Measurements from ENCODE around the gene SLC25A12. TPM values are rescaled to one million over a fixed set of nuclear protein-coding genes. Genes with fewer than 3 reads are reported as not detected.

SLC25A12 gene
- total RNA-seq, 4 donors from 2014 or later, result 37.3 to 61.4 (median 46.3) TPM

DNA sequence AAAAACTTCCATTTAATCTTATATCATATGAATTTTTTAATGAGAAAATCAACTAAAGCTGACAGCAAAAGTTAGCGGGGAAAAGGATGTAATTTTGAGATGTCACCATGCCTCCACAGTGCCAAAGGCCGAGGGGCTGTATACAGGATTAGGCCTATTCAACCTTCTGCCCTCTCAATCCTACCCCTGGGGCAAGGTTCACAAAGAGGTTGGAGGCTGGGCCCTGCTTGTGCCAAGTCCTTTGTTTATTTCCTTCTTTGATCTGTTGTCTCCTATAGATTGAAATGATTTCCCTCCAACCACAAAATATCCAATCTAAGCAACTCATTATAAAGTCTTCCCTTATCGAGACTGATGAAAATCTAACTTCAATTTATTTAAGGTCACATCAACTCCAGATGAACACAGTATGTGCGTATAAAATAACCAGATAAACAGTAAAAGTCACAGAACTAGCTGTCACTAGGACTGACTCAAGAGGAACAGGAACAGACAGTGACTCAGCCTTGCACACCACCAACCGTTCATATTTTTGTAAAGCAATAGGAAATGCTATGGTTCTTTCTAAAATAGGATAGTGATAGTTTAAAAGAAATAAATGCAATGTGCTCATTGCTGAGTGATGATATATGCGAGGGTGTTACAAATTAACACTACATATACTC lies 95.8 kb downstream of the SLC25A12 start:
- TF ChIP-seq, protein P1, sequence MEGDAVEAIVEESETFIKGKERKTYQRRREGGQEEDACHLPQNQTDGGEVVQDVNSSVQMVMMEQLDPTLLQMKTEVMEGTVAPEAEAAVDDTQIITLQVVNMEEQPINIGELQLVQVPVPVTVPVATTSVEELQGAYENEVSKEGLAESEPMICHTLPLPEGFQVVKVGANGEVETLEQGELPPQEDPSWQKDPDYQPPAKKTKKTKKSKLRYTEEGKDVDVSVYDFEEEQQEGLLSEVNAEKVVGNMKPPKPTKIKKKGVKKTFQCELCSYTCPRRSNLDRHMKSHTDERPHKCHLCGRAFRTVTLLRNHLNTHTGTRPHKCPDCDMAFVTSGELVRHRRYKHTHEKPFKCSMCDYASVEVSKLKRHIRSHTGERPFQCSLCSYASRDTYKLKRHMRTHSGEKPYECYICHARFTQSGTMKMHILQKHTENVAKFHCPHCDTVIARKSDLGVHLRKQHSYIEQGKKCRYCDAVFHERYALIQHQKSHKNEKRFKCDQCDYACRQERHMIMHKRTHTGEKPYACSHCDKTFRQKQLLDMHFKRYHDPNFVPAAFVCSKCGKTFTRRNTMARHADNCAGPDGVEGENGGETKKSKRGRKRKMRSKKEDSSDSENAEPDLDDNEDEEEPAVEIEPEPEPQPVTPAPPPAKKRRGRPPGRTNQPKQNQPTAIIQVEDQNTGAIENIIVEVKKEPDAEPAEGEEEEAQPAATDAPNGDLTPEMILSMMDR (IDR thresholded peaks at IDR 0.05), result no peak
- TF ChIP-seq POLR2A (IDR thresholded peaks at IDR 0.05), result no peak
- Histone ChIP-seq H3K27ac (no peak overlapping the region), H3K4me1 (peaks cover 0 to 4% of the 10 kb centered on the region in 2 donors), H3K9me3 (no peaks in the 10 kb centered on the region), H3K27me3 (no peaks in the 10 kb centered on the region), H3K4me3 (replicated peaks in 1 of 3) (no peak overlapping the region), H3K36me3 (peaks cover 3 to 4% of the 10 kb centered on the region in 2 donors)
- intact Hi-C loops (cut with DNase I), result no loop called here
- 81 to 86% methylated on average over 6 of the region's 6 CpGs for WGBS, 2 donors
- DNase-seq, result no peak

DNA sequence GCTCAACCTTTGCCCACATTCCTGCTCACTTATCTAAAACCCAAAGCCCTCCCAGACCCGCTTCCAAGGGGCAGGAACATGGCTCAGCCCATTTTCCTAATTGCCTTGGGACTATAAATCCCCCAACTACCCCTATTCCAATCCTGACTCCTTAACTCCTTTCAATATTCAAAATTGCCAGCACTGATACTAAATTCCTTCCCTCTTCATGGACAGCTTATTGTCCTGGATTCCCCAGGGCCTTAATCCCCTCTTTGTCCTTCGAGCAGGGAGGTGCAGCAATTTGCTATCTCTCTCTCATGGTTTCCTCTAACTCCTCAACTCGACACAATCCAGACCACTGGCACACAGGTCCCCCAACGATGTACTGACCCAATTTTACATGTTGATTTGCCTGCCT lies 99.1 kb downstream of the SLC25A12 start:
- H3K4me1 ChIP-seq, result peaks cover 0 to 4% of the 10 kb centered on the region in 2 donors
- no peak for DNase-seq
- peaks cover 6 to 19% of the 10 kb centered on the region in 2 donors for H3K36me3 ChIP-seq
- H3K4me3 ChIP-seq (replicated peaks in 1 of 3), result no peak overlapping the region
- H3K27me3 ChIP-seq, result no peaks in the 10 kb centered on the region
- intact Hi-C loops (cut with DNase I), result no loop called here
- 57 to 59% methylated on average over 4 of the region's 4 CpGs for WGBS, 2 donors
- no peaks in the 10 kb centered on the region for H3K9me3 ChIP-seq
- TF ChIP-seq POLR2A (IDR thresholded peaks at IDR 0.05), result no peak
- TF ChIP-seq, protein P1 (IDR thresholded peaks at IDR 0.05), result no peak
- H3K27ac ChIP-seq, result no peak overlapping the region

DNA sequence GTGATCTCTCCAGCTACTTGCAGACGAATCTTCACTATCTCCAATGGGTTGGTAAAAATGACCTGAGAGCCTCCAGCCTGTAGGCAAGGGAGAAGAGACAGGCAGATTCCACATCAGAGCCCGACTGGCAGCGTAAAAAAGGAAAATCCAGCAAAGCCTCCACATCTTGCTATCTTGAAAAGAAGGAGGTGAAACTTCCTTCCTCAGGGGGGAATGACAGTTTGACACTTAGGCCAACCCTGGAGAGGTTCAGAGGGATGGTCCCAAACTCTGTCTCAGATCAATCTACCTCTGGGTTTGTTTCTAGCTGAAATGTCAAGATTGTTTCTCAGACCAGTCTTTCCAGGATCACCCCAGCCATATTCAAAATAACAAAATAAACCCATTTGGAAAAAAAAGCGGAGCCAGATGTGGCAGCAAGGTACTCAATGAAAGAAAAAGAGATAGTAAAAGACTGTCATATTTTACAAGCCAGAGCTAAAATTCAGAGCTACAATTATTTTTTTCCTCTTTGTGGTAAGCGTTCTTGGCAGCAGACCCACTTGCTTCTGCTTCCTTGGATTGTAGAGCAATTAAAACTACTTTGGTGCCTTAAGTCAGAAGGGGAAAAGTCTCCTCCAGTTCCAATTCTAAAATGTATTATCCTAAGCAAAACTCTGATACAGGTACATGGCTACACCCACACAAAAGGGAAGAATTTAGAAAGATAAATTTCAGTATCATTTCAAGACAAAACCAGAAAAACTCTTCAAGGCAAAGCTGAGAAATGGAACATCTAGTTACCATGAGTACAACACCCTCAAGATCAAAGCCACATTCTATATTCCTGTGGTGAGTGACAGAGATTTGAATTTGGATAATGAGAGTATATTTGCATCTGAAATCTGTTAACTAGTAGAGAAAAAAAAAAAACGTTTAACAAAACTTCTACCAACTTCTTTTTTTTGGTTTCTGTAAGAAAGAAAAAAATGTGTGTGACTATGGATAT lies 100.1 kb downstream of the SLC25A12 start:
- Histone ChIP-seq H3K27ac (no peak overlapping the region), H3K4me1 (peaks cover 0 to 4% of the 10 kb centered on the region in 2 donors), H3K27me3 (no peaks in the 10 kb centered on the region), H3K9me3 (no peaks in the 10 kb centered on the region), H3K36me3 (peaks cover 6 to 15% of the 10 kb centered on the region in 2 donors), H3K4me3 (replicated peaks in 1 of 3) (no peak overlapping the region)
- TF ChIP-seq, protein P1 (IDR thresholded peaks at IDR 0.05), result no peak
- no peak for TF ChIP-seq POLR2A (IDR thresholded peaks at IDR 0.05)
- WGBS, 2 donors, result 76 to 80% methylated on average over 6 of the region's 6 CpGs
- DNase-seq, result no peak
- intact Hi-C loops (cut with DNase I), result no loop called here

DNA sequence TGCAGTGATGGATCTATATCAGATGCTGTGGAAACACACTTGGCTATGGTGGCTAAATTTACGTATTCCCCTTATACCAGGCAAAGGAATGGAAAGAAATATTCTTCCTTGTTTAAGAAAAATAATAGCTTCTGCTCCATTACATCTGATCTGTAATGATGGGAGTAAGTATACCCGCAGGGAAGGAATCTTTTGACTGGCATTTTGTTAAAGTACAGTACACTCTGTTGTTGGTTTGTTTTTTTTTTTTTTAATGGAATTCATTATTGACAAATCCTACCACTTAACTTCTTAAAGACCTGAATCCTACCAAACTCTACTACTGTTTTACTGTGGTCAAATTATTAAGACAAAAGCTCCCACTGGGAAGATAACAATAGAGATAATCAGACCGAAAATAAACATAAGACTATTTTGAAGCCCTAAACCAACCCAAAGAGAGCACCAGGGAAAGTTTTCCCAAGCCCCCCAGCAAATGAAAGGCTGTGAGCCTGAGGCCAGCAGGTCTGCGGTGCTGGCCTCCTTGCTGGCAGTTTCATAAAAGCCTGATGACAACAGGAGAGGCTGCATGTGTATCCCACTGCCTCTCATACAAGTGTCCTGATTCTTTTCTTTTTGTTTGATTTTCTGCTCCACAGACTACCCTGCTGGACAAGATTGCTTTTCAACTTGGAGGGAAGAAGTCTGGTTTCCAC lies 101.0 kb downstream of the SLC25A12 start:
- 81 to 84% methylated on average over 4 of the region's 4 CpGs for WGBS, 2 donors
- intact Hi-C loops (cut with DNase I), result no loop called here
- no peak overlapping the region for H3K27ac ChIP-seq
- peaks cover 0 to 4% of the 10 kb centered on the region in 2 donors for H3K4me1 ChIP-seq
- peaks cover 6 to 15% of the 10 kb centered on the region in 2 donors for H3K36me3 ChIP-seq
- TF ChIP-seq POLR2A (IDR thresholded peaks at IDR 0.05), result no peak
- TF ChIP-seq, protein P1 (IDR thresholded peaks at IDR 0.05), result no peak
- no peak overlapping the region for H3K4me3 ChIP-seq (replicated peaks in 1 of 3)
- DNase-seq, result no peak
- H3K9me3 ChIP-seq, result no peaks in the 10 kb centered on the region
- no peaks in the 10 kb centered on the region for H3K27me3 ChIP-seq
